ENCODE results near the gene ATP13A1.

GRCh38 chr19:19626516-19627472 is 36.7 kb downstream of the ATP13A1 start:
- no peak for TF ChIP-seq TCF7L2 (IDR thresholded peaks at IDR 0.05; ENCODE audit: borderline replicate concordance, extremely low read depth, insufficient read depth, insufficient read length)
- TF ChIP-seq POLR2AphosphoS5 (IDR thresholded peaks at IDR 0.05; ENCODE audit: low read depth, low read length) = no peak
- TF ChIP-seq CTCF (IDR thresholded peaks at IDR 0.05 in 2 of 3, conservative IDR thresholded peaks at IDR 0.05 in 1 of 3; ENCODE audit: borderline replicate concordance in 1 of 3, insufficient read depth in 1 of 3, low read depth in 2 of 3, low read length in 2 of 3) = no peak
- TF ChIP-seq POLR2A (IDR thresholded peaks at IDR 0.05; ENCODE audit: borderline replicate concordance, extremely low read depth, insufficient read depth, insufficient read length) = no peak
- TF ChIP-seq MAX (IDR thresholded peaks at IDR 0.05) = no peak
- TF ChIP-seq EZH2phosphoT487 (IDR thresholded peaks at IDR 0.05; ENCODE audit: borderline replicate concordance) = no peak
- TF ChIP-seq EGR1 (IDR thresholded peaks at IDR 0.05; ENCODE audit: low read depth) = no peak
- no peak for TF ChIP-seq ATF3 (IDR thresholded peaks at IDR 0.05)
- no peak for TF ChIP-seq ZNF274 (IDR thresholded peaks at IDR 0.05; ENCODE audit: low read depth, low read length)
- no peak for TF ChIP-seq CEBPB (IDR thresholded peaks at IDR 0.05; ENCODE audit: low read depth)
- TF ChIP-seq EZH2 (IDR thresholded peaks at IDR 0.05) = no peak
- TF ChIP-seq RAD21 (IDR thresholded peaks at IDR 0.05; ENCODE audit: low read depth) = no peak

Data from HCT116 (cell line).